Measurements from ENCODE around the gene FGFRL1.

Gene FGFRL1

GRCh38 chr4:1043162-1043561, 31.7 kb downstream of the FGFRL1 start:
- Histone ChIP-seq H3F3A (ENCODE audit: insufficient read depth, low read length) (no peaks in the 10 kb centered on the region), H3K36me3 (ENCODE audit: insufficient read depth, low read length) (no peaks in the 10 kb centered on the region), H3K79me2 (ENCODE audit: insufficient read depth, low read length) (no peaks in the 10 kb centered on the region), H4K20me1 (ENCODE audit: insufficient read depth, low read length) (no peaks in the 10 kb centered on the region), H3K9me3 (ENCODE audit: low read length) (no peaks in the 10 kb centered on the region), H3K9ac (ENCODE audit: low read length) (no peak overlapping the region), H3K27me3 (ENCODE audit: insufficient read depth, low read length) (no peaks in the 10 kb centered on the region), H3K4me3 (ENCODE audit: low read depth, low read length, poor library complexity, severe bottlenecking) (no peak overlapping the region), H3K9me2 (ENCODE audit: low read depth, low read length) (no peaks in the 10 kb centered on the region), H3K4me2 (ENCODE audit: low read length) (no peak overlapping the region), H3K27ac (ENCODE audit: low read depth, low read length, poor library complexity, severe bottlenecking) (no peak overlapping the region), H3K4me1 (ENCODE audit: insufficient read depth, low read length, severe bottlenecking) (no peaks in the 10 kb centered on the region), H2AFZ (ENCODE audit: low read length) (no peak overlapping the region)
- TF ChIP-seq EZH2 (IDR thresholded peaks at IDR 0.05; ENCODE audit: borderline replicate concordance, low read length): no peak
- TF ChIP-seq CTCF (IDR thresholded peaks at IDR 0.05; ENCODE audit: low read length): no peak

GRCh38 chr4:1043651-1044468, 32.4 kb downstream of the FGFRL1 start:
- no peaks in the 10 kb centered on the region for H3F3A ChIP-seq (ENCODE audit: insufficient read depth, low read length)
- no peak overlapping the region for H3K9ac ChIP-seq (ENCODE audit: low read length)
- H3K4me3 ChIP-seq (ENCODE audit: low read depth, low read length, poor library complexity, severe bottlenecking): no peak overlapping the region
- TF ChIP-seq CTCF (IDR thresholded peaks at IDR 0.05; ENCODE audit: low read length) (no peak), EZH2 (IDR thresholded peaks at IDR 0.05; ENCODE audit: borderline replicate concordance, low read length) (no peak)
- H3K79me2 ChIP-seq (ENCODE audit: insufficient read depth, low read length): no peaks in the 10 kb centered on the region
- no peaks in the 10 kb centered on the region for H3K36me3 ChIP-seq (ENCODE audit: insufficient read depth, low read length)
- H4K20me1 ChIP-seq (ENCODE audit: insufficient read depth, low read length): no peaks in the 10 kb centered on the region
- H3K27me3 ChIP-seq (ENCODE audit: insufficient read depth, low read length): no peaks in the 10 kb centered on the region
- H2AFZ ChIP-seq (ENCODE audit: low read length): no peak overlapping the region
- H3K9me3 ChIP-seq (ENCODE audit: low read length): no peaks in the 10 kb centered on the region
- H3K27ac ChIP-seq (ENCODE audit: low read depth, low read length, poor library complexity, severe bottlenecking): no peak overlapping the region
- no peak overlapping the region for H3K4me2 ChIP-seq (ENCODE audit: low read length)
- no peaks in the 10 kb centered on the region for H3K4me1 ChIP-seq (ENCODE audit: insufficient read depth, low read length, severe bottlenecking)
- no peaks in the 10 kb centered on the region for H3K9me2 ChIP-seq (ENCODE audit: low read depth, low read length)

GRCh38 chr4:1044469-1045192, 33.2 kb downstream of the FGFRL1 start:
- H2AFZ ChIP-seq (ENCODE audit: low read length): no peak overlapping the region
- H3K4me3 ChIP-seq (ENCODE audit: low read depth, low read length, poor library complexity, severe bottlenecking): no peak overlapping the region
- H3K27ac ChIP-seq (ENCODE audit: low read depth, low read length, poor library complexity, severe bottlenecking): no peak overlapping the region
- TF ChIP-seq CTCF (IDR thresholded peaks at IDR 0.05; ENCODE audit: low read length) (no peak), EZH2 (IDR thresholded peaks at IDR 0.05; ENCODE audit: borderline replicate concordance, low read length) (no peak)
- H4K20me1 ChIP-seq (ENCODE audit: insufficient read depth, low read length): no peaks in the 10 kb centered on the region
- H3K79me2 ChIP-seq (ENCODE audit: insufficient read depth, low read length): no peaks in the 10 kb centered on the region
- no peaks in the 10 kb centered on the region for H3K27me3 ChIP-seq (ENCODE audit: insufficient read depth, low read length)
- H3K9ac ChIP-seq (ENCODE audit: low read length): no peak overlapping the region
- no peaks in the 10 kb centered on the region for H3K4me1 ChIP-seq (ENCODE audit: insufficient read depth, low read length, severe bottlenecking)
- no peaks in the 10 kb centered on the region for H3K9me2 ChIP-seq (ENCODE audit: low read depth, low read length)
- no peaks in the 10 kb centered on the region for H3K9me3 ChIP-seq (ENCODE audit: low read length)
- no peaks in the 10 kb centered on the region for H3F3A ChIP-seq (ENCODE audit: insufficient read depth, low read length)
- H3K4me2 ChIP-seq (ENCODE audit: low read length): no peak overlapping the region
- no peaks in the 10 kb centered on the region for H3K36me3 ChIP-seq (ENCODE audit: insufficient read depth, low read length)

All from OCI-LY1 (cell line).